K562 (cell line): ENCODE measurements around the gene EFNA2. TPM values are rescaled to one million over a fixed set of nuclear protein-coding genes. Genes with fewer than 3 reads are reported as not detected.
A peak's percentile ranks its signal among the peaks of the same experiment; 100 is the strongest.

Experiments used
- GATAD2B ChIP-seq: fragments of 450-650 bp; IDR thresholded peaks from 2 replicates; pipeline ENCODE4 v1.6.1; 2017; ENCODE audit warnings: mild to moderate bottlenecking, borderline replicate concordance
- HMG20B ChIP-seq: fragments of 250-450 bp; sonication (Bioruptor Pico); IDR thresholded peaks from 2 replicates; pipeline ENCODE4 v1.5.0; 2021; ENCODE audit warnings: mild to moderate bottlenecking
- LEF1 ChIP-seq: fragments of 450-650 bp; IDR thresholded peaks from 2 replicates; pipeline ENCODE4 v1.6.1; 2016; ENCODE audit warnings: mild to moderate bottlenecking
- MCM3 ChIP-seq: fragments of 450-650 bp; IDR thresholded peaks from 2 replicates; pipeline ENCODE4 v1.6.1; 2016
- NCOA4 ChIP-seq: fragments of 450-650 bp; IDR thresholded peaks from 2 replicates; pipeline ENCODE4 v1.6.1; 2018; ENCODE audit warnings: mild to moderate bottlenecking; ENCODE audit not compliant: partially characterized antibody
- NRF1 ChIP-seq, 2 experiments: fragments of 450-650 bp; IDR thresholded peaks in 1 of 2; conservative IDR thresholded peaks in 1 of 2; 2 replicates each; pipeline ENCODE4 v1.6.1; 2014; ENCODE audit warnings: mild to moderate bottlenecking in 2 of 2
- PHB2 ChIP-seq: fragments of 450-650 bp; IDR thresholded peaks from 2 replicates; pipeline ENCODE4 v1.6.1; 2017; ENCODE audit warnings: low read depth
- POLR2AphosphoS2 ChIP-seq: IDR thresholded peaks from 2 replicates; pipeline ENCODE4 v1.6.1; 2012; ENCODE audit warnings: low read length, improper control_type of control experiment
- RBFOX2 ChIP-seq: fragments of 200-400 bp; formaldehyde crosslinking; IDR thresholded peaks from 2 replicates; pipeline ENCODE4 v1.6.1; 2017; ENCODE audit warnings: low read depth, mild to moderate bottlenecking, low read length, moderate library complexity
- RFX7 ChIP-seq: fragments of 250-450 bp; sonication (Bioruptor Pico); IDR thresholded peaks from 2 replicates; pipeline ENCODE4 v1.5.1; 2021; ENCODE audit warnings: mild to moderate bottlenecking
- RNF2 ChIP-seq: sonication (generic); IDR thresholded peaks from 2 replicates; pipeline ENCODE4 v1.6.1; 2016
- SMARCA5 ChIP-seq: fragments of 450-650 bp; IDR thresholded peaks from 2 replicates; pipeline ENCODE4 v1.6.1; 2016
- SP2 ChIP-seq: IDR thresholded peaks from 2 replicates; pipeline ENCODE4 v1.6.1; 2011; ENCODE audit warnings: mild to moderate bottlenecking, low read depth, low read length, moderate library complexity; ENCODE audit not compliant: poor library complexity, severe bottlenecking; ENCODE audit errors: extremely low read depth
- ZNF197 ChIP-seq: fragments of 200-800 bp; sonication (Bioruptor generic); IDR thresholded peaks from 2 replicates; pipeline ENCODE4 v1.6.1; 2016; ENCODE audit warnings: low read depth, missing genetic modification characterization, missing compliant biosample characterization
- ZNF583 ChIP-seq: fragments of 250-450 bp; sonication (Bioruptor Pico); IDR thresholded peaks from 2 replicates; pipeline ENCODE4 v1.4.0; 2020
- polyA plus RNA-seq, 8 experiments: library from polyadenylated mRNA; depleted of rRNA in 4 of 8; stranded (reverse) in 5 of 8; unstranded in 3 of 8; fragments of >200 nt; fragmentation: Nextera tagmentation in 2 of 8; fragmentation: Illumina TruSeq in 1 of 8; extraction: Ambion mirVana in 2 of 8; extraction: Trizol in 1 of 8; gene quantifications; 2 replicates each; pipeline versions ENCODE4 v1.2.1 to v1.2.3, GENCODE V29; 2011 to 2014; ENCODE audit warnings: inconsistent platforms in 1 of 8, missing spikeins in 1 of 8
- total RNA-seq, 7 experiments: library from RNA; depleted of rRNA in 6 of 7; stranded (reverse); fragments of >200 nt in 6 of 7; fragmentation: Illumina TruSeq in 2 of 7; extraction: Trizol in 2 of 7; gene quantifications; 2 replicates each; pipeline versions ENCODE4 v1.2.1 to v1.2.3, GENCODE V29; 2011 to 2021; ENCODE audit warnings: low replicate concordance in 1 of 7
- TF ChIP-seq, protein P1 (sequence below), 3 experiments: fragments of 200-800 bp in 1 of 3; fragments of 250-450 bp in 1 of 3; fragments of 450-650 bp in 1 of 3; sonication (Bioruptor Pico) in 1 of 3; sonication (Bioruptor generic) in 1 of 3; formaldehyde crosslinking in 1 of 3; IDR thresholded peaks; 2 replicates each; pipeline versions ENCODE4 v1.6.1 to v1.8.0; 2016 to 2022; ENCODE audit warnings: mild to moderate bottlenecking in 2 of 3, missing genetic modification characterization in 2 of 3, missing compliant biosample characterization in 1 of 3, moderate library complexity in 1 of 3
- TF ChIP-seq, protein P2 (sequence below): sonication (generic); formaldehyde crosslinking; IDR thresholded peaks from 2 replicates; pipeline ENCODE4 v1.8.0; 2022; ENCODE audit warnings: mild to moderate bottlenecking, missing genetic modification reagents
- TF ChIP-seq, protein P3 (sequence below), 3 experiments: fragments of 200-800 bp in 1 of 3; sonication (Bioruptor generic) in 1 of 3; sonication (generic) in 1 of 3; formaldehyde crosslinking in 1 of 3; IDR thresholded peaks; 2 replicates each; pipeline versions ENCODE4 v1.6.1 to v1.8.0; 2016 to 2022; ENCODE audit warnings: mild to moderate bottlenecking in 2 of 3, missing compliant biosample characterization in 2 of 3, missing genetic modification characterization in 2 of 3, missing genetic modification reagents in 1 of 3
- TF ChIP-seq, protein P4 (sequence below): sonication (generic); formaldehyde crosslinking; IDR thresholded peaks from 2 replicates; pipeline ENCODE4 v1.8.1; 2022; ENCODE audit warnings: missing genetic modification reagents

EFNA2 gene
- total and polyA plus RNA-seq, 9 of the 15 experiments (the other 6 are each of a cell fraction or from before 2014, with no cell fraction given): 0.11 to 0.44 (median 0.15) TPM; not detected in 6

DNA sequence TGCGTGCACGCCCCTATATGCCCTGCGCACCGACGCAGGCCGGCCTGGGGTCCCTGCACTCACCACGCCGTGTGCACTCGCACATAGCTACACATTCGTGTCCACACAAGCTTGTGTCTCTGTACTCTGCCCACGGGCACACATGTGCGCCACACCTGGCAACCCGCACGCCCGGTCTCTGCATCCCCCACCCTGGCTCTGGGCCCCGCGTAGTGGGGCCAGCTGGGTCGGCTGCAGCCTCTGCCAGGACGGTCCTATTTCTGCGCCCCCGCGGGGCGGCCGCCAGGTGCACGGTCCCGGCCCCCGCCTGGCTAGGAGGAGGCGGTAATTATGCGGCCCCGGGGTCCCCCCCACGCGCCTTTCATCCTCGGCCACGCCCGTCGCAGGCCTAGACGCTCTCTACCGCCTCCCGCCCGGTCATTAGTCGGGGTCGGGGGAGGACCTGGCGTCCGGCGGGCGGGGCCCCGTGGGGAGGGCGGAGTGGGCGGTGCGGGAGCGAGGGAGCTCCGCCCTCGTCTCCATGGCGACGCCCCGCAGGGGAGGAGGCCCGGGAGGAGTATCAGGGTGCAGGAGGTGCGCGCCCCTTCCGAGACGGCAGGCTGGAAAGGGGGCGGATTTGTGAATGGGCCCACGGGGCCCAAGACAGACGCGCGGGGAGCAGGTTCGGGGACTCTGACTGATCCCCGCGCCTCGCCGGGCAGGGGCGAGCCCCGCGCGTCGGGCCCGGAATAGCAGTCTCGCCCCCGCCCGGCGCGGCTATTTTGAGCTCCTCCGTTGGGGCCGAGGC, 19.4 kb upstream of the EFNA2 start (continued):
- TF ChIP-seq, protein P1, sequence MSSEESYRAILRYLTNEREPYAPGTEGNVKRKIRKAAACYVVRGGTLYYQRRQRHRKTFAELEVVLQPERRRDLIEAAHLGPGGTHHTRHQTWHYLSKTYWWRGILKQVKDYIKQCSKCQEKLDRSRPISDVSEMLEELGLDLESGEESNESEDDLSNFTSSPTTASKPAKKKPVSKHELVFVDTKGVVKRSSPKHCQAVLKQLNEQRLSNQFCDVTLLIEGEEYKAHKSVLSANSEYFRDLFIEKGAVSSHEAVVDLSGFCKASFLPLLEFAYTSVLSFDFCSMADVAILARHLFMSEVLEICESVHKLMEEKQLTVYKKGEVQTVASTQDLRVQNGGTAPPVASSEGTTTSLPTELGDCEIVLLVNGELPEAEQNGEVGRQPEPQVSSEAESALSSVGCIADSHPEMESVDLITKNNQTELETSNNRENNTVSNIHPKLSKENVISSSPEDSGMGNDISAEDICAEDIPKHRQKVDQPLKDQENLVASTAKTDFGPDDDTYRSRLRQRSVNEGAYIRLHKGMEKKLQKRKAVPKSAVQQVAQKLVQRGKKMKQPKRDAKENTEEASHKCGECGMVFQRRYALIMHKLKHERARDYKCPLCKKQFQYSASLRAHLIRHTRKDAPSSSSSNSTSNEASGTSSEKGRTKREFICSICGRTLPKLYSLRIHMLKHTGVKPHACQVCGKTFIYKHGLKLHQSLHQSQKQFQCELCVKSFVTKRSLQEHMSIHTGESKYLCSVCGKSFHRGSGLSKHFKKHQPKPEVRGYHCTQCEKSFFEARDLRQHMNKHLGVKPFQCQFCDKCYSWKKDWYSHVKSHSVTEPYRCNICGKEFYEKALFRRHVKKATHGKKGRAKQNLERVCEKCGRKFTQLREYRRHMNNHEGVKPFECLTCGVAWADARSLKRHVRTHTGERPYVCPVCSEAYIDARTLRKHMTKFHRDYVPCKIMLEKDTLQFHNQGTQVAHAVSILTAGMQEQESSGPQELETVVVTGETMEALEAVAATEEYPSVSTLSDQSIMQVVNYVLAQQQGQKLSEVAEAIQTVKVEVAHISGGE (CRISPR knock-in tag; IDR thresholded peaks at IDR 0.05): peak in 1 of 3 experiments; percentile 22; a peak in 1 of 6 replicates
- peak; percentile 77; the same call in 1 of the 2 replicates for TF ChIP-seq SMARCA5
- TF ChIP-seq, protein P2, sequence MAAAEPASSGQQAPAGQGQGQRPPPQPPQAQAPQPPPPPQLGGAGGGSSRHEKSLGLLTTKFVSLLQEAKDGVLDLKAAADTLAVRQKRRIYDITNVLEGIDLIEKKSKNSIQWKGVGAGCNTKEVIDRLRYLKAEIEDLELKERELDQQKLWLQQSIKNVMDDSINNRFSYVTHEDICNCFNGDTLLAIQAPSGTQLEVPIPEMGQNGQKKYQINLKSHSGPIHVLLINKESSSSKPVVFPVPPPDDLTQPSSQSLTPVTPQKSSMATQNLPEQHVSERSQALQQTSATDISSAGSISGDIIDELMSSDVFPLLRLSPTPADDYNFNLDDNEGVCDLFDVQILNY (CRISPR knock-in tag): 0 out of 2 replicates have a peak, but pooled peaks have one; percentile 67
- no peak for TF ChIP-seq NCOA4
- TF ChIP-seq LEF1: peak; percentile 90
- TF ChIP-seq HMG20B (CRISPR knock-in tag): no peak
- no peak for TF ChIP-seq PHB2
- TF ChIP-seq NRF1 (conservative IDR thresholded peaks at IDR 0.05 in 1 of 2, IDR thresholded peaks at IDR 0.05 in 1 of 2): peak; percentile 58 to 60
- TF ChIP-seq, protein P3, sequence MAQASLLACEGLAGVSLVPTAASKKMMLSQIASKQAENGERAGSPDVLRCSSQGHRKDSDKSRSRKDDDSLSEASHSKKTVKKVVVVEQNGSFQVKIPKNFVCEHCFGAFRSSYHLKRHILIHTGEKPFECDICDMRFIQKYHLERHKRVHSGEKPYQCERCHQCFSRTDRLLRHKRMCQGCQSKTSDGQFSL (CRISPR knock-in tag; IDR thresholded peaks at IDR 0.05): peak; percentile 95
- TF ChIP-seq, protein P3 (tag; IDR thresholded peaks at IDR 0.05): peak in 1 of 2 experiments; percentile 93; a peak in 2 of 4 replicates
- no peak for TF ChIP-seq GATAD2B
- no peak for TF ChIP-seq ZNF583 (CRISPR knock-in tag)
- TF ChIP-seq RBFOX2: peak; percentile 54
- TF ChIP-seq RFX7: 0 out of 2 replicates have a peak, but pooled peaks have one; percentile 25
- peak; percentile 45; the same call in 1 of the 2 replicates for TF ChIP-seq RNF2
- no peak for TF ChIP-seq ZNF197 (CRISPR knock-in tag)
- TF ChIP-seq, protein P4, sequence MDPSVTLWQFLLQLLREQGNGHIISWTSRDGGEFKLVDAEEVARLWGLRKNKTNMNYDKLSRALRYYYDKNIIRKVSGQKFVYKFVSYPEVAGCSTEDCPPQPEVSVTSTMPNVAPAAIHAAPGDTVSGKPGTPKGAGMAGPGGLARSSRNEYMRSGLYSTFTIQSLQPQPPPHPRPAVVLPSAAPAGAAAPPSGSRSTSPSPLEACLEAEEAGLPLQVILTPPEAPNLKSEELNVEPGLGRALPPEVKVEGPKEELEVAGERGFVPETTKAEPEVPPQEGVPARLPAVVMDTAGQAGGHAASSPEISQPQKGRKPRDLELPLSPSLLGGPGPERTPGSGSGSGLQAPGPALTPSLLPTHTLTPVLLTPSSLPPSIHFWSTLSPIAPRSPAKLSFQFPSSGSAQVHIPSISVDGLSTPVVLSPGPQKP (CRISPR knock-in tag): no peak
- TF ChIP-seq POLR2AphosphoS2: no peak
- TF ChIP-seq SP2: no peak
- no peak for TF ChIP-seq MCM3
